Parathyroid adenoma (tissue), 2 donors: ENCODE data around the gene TYRO3.
A peak's percentile ranks its signal among the peaks of the same experiment; 100 is the strongest.
"Not testable (repeated sequence)": the region's sequence is repeated elsewhere in the genome, so short reads cannot be mapped to it uniquely, and the experiment has no call there.

Experiments used
- H2AFZ ChIP-seq: fragments of 300-600 bp; sonication (generic); one replicate; pipeline ENCODE4 v1.7.0; 2017; ENCODE audit warnings: antibody characterized with exemption, mild to moderate bottlenecking
- H3K27ac ChIP-seq: fragments of 300-600 bp; sonication (generic); one replicate; pipeline ENCODE4 v1.7.0; 2017
- H3K27me3 ChIP-seq: fragments of 300-600 bp; sonication (generic); one replicate; pipeline ENCODE4 v1.7.0; 2017; ENCODE audit warnings: low read length; ENCODE audit not compliant: control insufficient read depth, insufficient read depth
- H3K36me3 ChIP-seq: fragments of 300-600 bp; sonication (generic); one replicate; pipeline ENCODE4 v1.7.0; 2017; ENCODE audit warnings: low read length; ENCODE audit not compliant: control insufficient read depth, insufficient read depth
- H3K4me1 ChIP-seq: fragments of 300-600 bp; sonication (generic); one replicate; pipeline ENCODE4 v1.7.0; 2017; ENCODE audit warnings: control low read depth
- H3K4me2 ChIP-seq: fragments of 300-600 bp; sonication (generic); one replicate; pipeline ENCODE4 v1.7.0; 2017; ENCODE audit warnings: low read length
- H3K4me3 ChIP-seq: fragments of 300-600 bp; sonication (generic); one replicate; pipeline ENCODE4 v1.7.0; 2017; ENCODE audit warnings: low read depth, low read length
- H3K79me2 ChIP-seq: fragments of 300-600 bp; sonication (generic); one replicate; pipeline ENCODE4 v1.7.0; 2017; ENCODE audit warnings: control low read depth
- H3K9ac ChIP-seq: fragments of 300-600 bp; sonication (generic); one replicate; pipeline ENCODE4 v1.7.0; 2017; ENCODE audit warnings: mild to moderate bottlenecking
- H3K9me3 ChIP-seq: fragments of 300-600 bp; sonication (generic); one replicate; pipeline ENCODE4 v1.7.0; 2017; ENCODE audit warnings: low read length; ENCODE audit not compliant: control insufficient read depth
- CTCF ChIP-seq: fragments of 300-600 bp; sonication (generic); IDR thresholded peaks from one replicate; pipeline ENCODE4 v1.7.0; 2017; ENCODE audit warnings: antibody characterized with exemption, mild to moderate bottlenecking
- donor health status: primary hyperparathyroidism.

Gene TYRO3

GRCh38 chr15:41585127-41586047 is 26.4 kb downstream of the TYRO3 start:
- peak; percentile 20 for TF ChIP-seq CTCF
- Histone ChIP-seq H3K79me2 (no peaks in the 10 kb centered on the region), H3K4me2 (peak overlapping the region; percentile 65), H3K27me3 (no peaks in the 10 kb centered on the region), H3K9ac (no peak overlapping the region), H2AFZ (peak overlapping the region; percentile 77), H3K4me1 (no peaks in the 10 kb centered on the region), H3K27ac (no peak overlapping the region), H3K9me3 (no peaks in the 10 kb centered on the region), H3K36me3 (no peaks in the 10 kb centered on the region), H3K4me3 (no peak overlapping the region)

- not testable (repeated sequence) for H3K4me1 ChIP-seq, H3K79me2 ChIP-seq, H2AFZ ChIP-seq, H3K36me3 ChIP-seq, H3K27me3 ChIP-seq, H3K9ac ChIP-seq, H3K4me2 ChIP-seq, H3K27ac ChIP-seq, H3K9me3 ChIP-seq, H3K4me3 ChIP-seq
These were observed 27.7 kb downstream of the TYRO3 start for GRCh38 chr15:41586531-41587282.

GRCh38 chr15:41589018-41589417 is 30.0 kb downstream of the TYRO3 start:
- H3K4me1 ChIP-seq, H3K9ac ChIP-seq, H2AFZ ChIP-seq, H3K4me2 ChIP-seq, H3K27ac ChIP-seq, H3K79me2 ChIP-seq, H3K36me3 ChIP-seq, H3K9me3 ChIP-seq, H3K4me3 ChIP-seq, H3K27me3 ChIP-seq: not testable (repeated sequence)

- not testable (repeated sequence) for H3K36me3 ChIP-seq, H3K27me3 ChIP-seq, H3K9me3 ChIP-seq, H3K4me1 ChIP-seq, H3K27ac ChIP-seq, H3K79me2 ChIP-seq, H3K9ac ChIP-seq, H2AFZ ChIP-seq, H3K4me3 ChIP-seq, H3K4me2 ChIP-seq
These were observed 30.6 kb downstream of the TYRO3 start for GRCh38 chr15:41589571-41589970.

- H3K36me3 ChIP-seq, H3K9ac ChIP-seq, H2AFZ ChIP-seq, H3K9me3 ChIP-seq, H3K27ac ChIP-seq, H3K4me2 ChIP-seq, H3K4me3 ChIP-seq, H3K4me1 ChIP-seq, H3K79me2 ChIP-seq, H3K27me3 ChIP-seq: not testable (repeated sequence)
These were observed 32.2 kb downstream of the TYRO3 start for GRCh38 chr15:41591217-41591616.

GRCh38 chr15:41592718-41593117 is 33.7 kb downstream of the TYRO3 start:
- H3K4me1 ChIP-seq, result not testable (repeated sequence)

More at GRCh38 chr15:41592718-41593117, 33.7 kb downstream of the TYRO3 start:
- not testable (repeated sequence) for H3K79me2 ChIP-seq, H3K4me2 ChIP-seq, H3K27ac ChIP-seq, H2AFZ ChIP-seq, H3K36me3 ChIP-seq, H3K9me3 ChIP-seq, H3K4me3 ChIP-seq, H3K27me3 ChIP-seq, H3K9ac ChIP-seq
